ENCODE measurements around the gene WAPL. TPM values are rescaled to one million over a fixed set of nuclear protein-coding genes. Genes with fewer than 3 reads are reported as not detected.

WAPL gene
- total and polyA plus RNA-seq, 9 of the 15 experiments (the other 6 are each of a cell fraction or from before 2014, with no cell fraction given): 14.3 to 36.4 (median 25.3) TPM

GRCh38 chr10:86508217-86508616 lies 13.4 kb downstream of the WAPL start:
- intact Hi-C loops (cut with micrococcal nuclease) (no loop called here), in situ Hi-C loops (cut with MboI) (no loop called here)
- 87% methylated on average over 6 of the region's 6 CpGs for WGBS (ENCODE audit: insufficient coverage, low coverage, missing lambda C conversion rate)
- no peak; the same call in 2 of the 3 replicates for ATAC-seq
- peaks cover 0 to 3% of the 10 kb centered on the region in 2 experiments; a peak in 3 of 5 replicates for H3K4me1 ChIP-seq (replicated peaks in 1 of 2; ENCODE audit: control insufficient read depth in 2 of 2, insufficient read depth in 2 of 2, low read length in 2 of 2)
- POLR2A ChIA-PET: interaction anchor here (2.5 kb wide), 1 partner anchor 10 kb away, joined by 7 read pairs; no protein-coding TSS in a partner anchor
- H3K4me2 ChIP-seq (ENCODE audit: insufficient read depth, low read length): no peak overlapping the region
- FAIRE-seq: no peak
- CTCF ChIA-PET (ENCODE audit: low intra/inter-chr PET ratio): no interaction called here
- peaks cover 59% of the 10 kb centered on the region; the same call in 2 of the 3 replicates for H3K36me3 ChIP-seq (ENCODE audit: control insufficient read depth, insufficient read depth, low read length)
- no TSS peak for BruUV-seq (replicated peaks)
- H3K27me3 ChIP-seq (ENCODE audit: control insufficient read depth in 2 of 2, insufficient read depth in 2 of 2, low read length in 2 of 2): no peaks in the 10 kb centered on the region
- H3K9ac ChIP-seq (ENCODE audit: insufficient read depth in 1 of 2, low read depth in 2 of 2, low read length in 2 of 2): no peak overlapping the region
- no peaks in the 10 kb centered on the region for H3K9me3 ChIP-seq (replicated peaks; ENCODE audit: control insufficient read depth, insufficient read depth, low read depth, low read length)
- TF ChIP-seq PRDM10 (IDR thresholded peaks at IDR 0.05; ENCODE audit: partially characterized antibody): peak; percentile 42
- TF ChIP-seq, protein P1, sequence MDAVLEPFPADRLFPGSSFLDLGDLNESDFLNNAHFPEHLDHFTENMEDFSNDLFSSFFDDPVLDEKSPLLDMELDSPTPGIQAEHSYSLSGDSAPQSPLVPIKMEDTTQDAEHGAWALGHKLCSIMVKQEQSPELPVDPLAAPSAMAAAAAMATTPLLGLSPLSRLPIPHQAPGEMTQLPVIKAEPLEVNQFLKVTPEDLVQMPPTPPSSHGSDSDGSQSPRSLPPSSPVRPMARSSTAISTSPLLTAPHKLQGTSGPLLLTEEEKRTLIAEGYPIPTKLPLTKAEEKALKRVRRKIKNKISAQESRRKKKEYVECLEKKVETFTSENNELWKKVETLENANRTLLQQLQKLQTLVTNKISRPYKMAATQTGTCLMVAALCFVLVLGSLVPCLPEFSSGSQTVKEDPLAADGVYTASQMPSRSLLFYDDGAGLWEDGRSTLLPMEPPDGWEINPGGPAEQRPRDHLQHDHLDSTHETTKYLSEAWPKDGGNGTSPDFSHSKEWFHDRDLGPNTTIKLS (IDR thresholded peaks at IDR 0.05; ENCODE audit: borderline replicate concordance, low read depth): no peak
- no peak for DNase-seq (ENCODE audit: extremely low read depth in 1 of 4, low spot score in 3 of 4)
- H3K79me2 ChIP-seq (ENCODE audit: control insufficient read depth, insufficient read depth, low read length): peaks cover 88% of the 10 kb centered on the region
- no peaks in the 10 kb centered on the region for H3K9me1 ChIP-seq (ENCODE audit: control insufficient read depth, insufficient read depth, low read length)
- H3K27ac ChIP-seq (ENCODE audit: extremely low read depth, low read depth, low read length): peak overlapping the region; percentile 24; the same call in 1 of the 3 replicates
- H2AFZ ChIP-seq (ENCODE audit: low read depth, low read length): no peak overlapping the region
- H3K4me3 ChIP-seq: no peak overlapping the region
- peaks cover 3% of the 10 kb centered on the region; the same call in 1 of the 2 replicates for H4K20me1 ChIP-seq (replicated peaks; ENCODE audit: control insufficient read depth, insufficient read depth, low read length)

All from K562 (cell line).